ENCODE measurements around the gene C2CD4C. TPM values are rescaled to one million over a fixed set of nuclear protein-coding genes. Genes with fewer than 3 reads are reported as not detected.

Gene C2CD4C
- total RNA-seq, 1 experiment from 2014 or later, result 14.6 TPM

GRCh38 chr19:415292-415691, 6.3 kb upstream of the C2CD4C start:
- Mint-ChIP-seq H3K9me3 (no peaks in the 10 kb centered on the region), H3K27me3 (ENCODE audit: low read depth) (peaks cover 9% of the 10 kb centered on the region), H3K4me3 (no peak overlapping the region), H3K4me1 (peaks cover 15 to 23% of the 10 kb centered on the region in 2 experiments), H3K36me3 (ENCODE audit: insufficient read depth in 1 of 3, low read depth in 3 of 3) (no peaks in the 10 kb centered on the region), H3K27ac (no peak overlapping the region)
- Histone ChIP-seq H2BK120ac (ENCODE audit: low read depth, low read length, poor library complexity, severe bottlenecking) (no peak overlapping the region), H2BK12ac (ENCODE audit: insufficient read length, low read depth, low read length) (no peak overlapping the region), H2BK5ac (ENCODE audit: insufficient read length, low read length) (no peak overlapping the region), H3K9ac (ENCODE audit: extremely low read depth, insufficient read length, low read length) (no peak overlapping the region), H3K4me1 (ENCODE audit: insufficient read depth, low read length) (no peaks in the 10 kb centered on the region; the same call in 1 of the 2 replicates), H4K91ac (ENCODE audit: insufficient read length, low read depth, low read length) (no peak overlapping the region), H4K8ac (replicated peaks; ENCODE audit: insufficient read length, low read depth, low read length) (no peak overlapping the region), H3K79me2 (ENCODE audit: insufficient read depth, low read length) (no peaks in the 10 kb centered on the region), H3T11ph (ENCODE audit: low read length) (no peak overlapping the region), H2AFZ (ENCODE audit: low read length) (no peak overlapping the region), H4K20me1 (ENCODE audit: control insufficient read depth, insufficient read depth, insufficient read length) (no peaks in the 10 kb centered on the region), H2AK5ac (ENCODE audit: insufficient read length, low read length) (no peak overlapping the region), H2BK15ac (ENCODE audit: low read depth, low read length) (no peak overlapping the region), H3K27ac (ENCODE audit: insufficient read length, low read depth, low read length) (no peak overlapping the region), H3K23me2 (ENCODE audit: insufficient read length, low read depth, low read length, poor library complexity, severe bottlenecking) (no peaks in the 10 kb centered on the region), H3K27me3 (ENCODE audit: insufficient read depth, low read length) (no peaks in the 10 kb centered on the region; the same call in 1 of the 2 replicates), H4K5ac (ENCODE audit: insufficient read length, low read depth, low read length) (no peak overlapping the region), H3K23ac (ENCODE audit: insufficient read length, low read depth, low read length) (no peak overlapping the region), H3K4ac (ENCODE audit: low read depth, low read length) (no peak overlapping the region), H3K14ac (ENCODE audit: insufficient read depth, low read length) (no peak overlapping the region), H3K79me1 (ENCODE audit: insufficient read depth, low read depth, low read length, poor library complexity, severe bottlenecking) (no peaks in the 10 kb centered on the region), H2BK20ac (ENCODE audit: low read depth, low read length, poor library complexity, severe bottlenecking) (no peak overlapping the region), H3K9me3 (ENCODE audit: control insufficient read depth, low read depth, low read length) (no peaks in the 10 kb centered on the region), H3K4me2 (ENCODE audit: insufficient read depth, insufficient read length, low read length) (no peak overlapping the region), H3K56ac (ENCODE audit: insufficient read length, low read depth, low read length) (no peak overlapping the region), H3K18ac (ENCODE audit: insufficient read length, low read depth, low read length) (no peak overlapping the region)
- TF ChIP-seq, protein P1, sequence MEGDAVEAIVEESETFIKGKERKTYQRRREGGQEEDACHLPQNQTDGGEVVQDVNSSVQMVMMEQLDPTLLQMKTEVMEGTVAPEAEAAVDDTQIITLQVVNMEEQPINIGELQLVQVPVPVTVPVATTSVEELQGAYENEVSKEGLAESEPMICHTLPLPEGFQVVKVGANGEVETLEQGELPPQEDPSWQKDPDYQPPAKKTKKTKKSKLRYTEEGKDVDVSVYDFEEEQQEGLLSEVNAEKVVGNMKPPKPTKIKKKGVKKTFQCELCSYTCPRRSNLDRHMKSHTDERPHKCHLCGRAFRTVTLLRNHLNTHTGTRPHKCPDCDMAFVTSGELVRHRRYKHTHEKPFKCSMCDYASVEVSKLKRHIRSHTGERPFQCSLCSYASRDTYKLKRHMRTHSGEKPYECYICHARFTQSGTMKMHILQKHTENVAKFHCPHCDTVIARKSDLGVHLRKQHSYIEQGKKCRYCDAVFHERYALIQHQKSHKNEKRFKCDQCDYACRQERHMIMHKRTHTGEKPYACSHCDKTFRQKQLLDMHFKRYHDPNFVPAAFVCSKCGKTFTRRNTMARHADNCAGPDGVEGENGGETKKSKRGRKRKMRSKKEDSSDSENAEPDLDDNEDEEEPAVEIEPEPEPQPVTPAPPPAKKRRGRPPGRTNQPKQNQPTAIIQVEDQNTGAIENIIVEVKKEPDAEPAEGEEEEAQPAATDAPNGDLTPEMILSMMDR (conservative IDR thresholded peaks at IDR 0.05), result no peak
- DNase-seq, result no peak
- no CpG with 5 or more reads among the region's 1 CpG for WGBS (ENCODE audit: extremely low coverage, insufficient read length, low lambda C conversion rate)
